GM12801 (cell line): ENCODE data around the gene ZNF93.

Experiments used
- CTCF ChIP-seq: IDR thresholded peaks from one replicate; pipeline ENCODE4 v1.5.1; 2011; ENCODE audit warnings: control low read depth; ENCODE audit not compliant: insufficient read length; ENCODE audit errors: extremely low read depth

Gene ZNF93

DNA sequence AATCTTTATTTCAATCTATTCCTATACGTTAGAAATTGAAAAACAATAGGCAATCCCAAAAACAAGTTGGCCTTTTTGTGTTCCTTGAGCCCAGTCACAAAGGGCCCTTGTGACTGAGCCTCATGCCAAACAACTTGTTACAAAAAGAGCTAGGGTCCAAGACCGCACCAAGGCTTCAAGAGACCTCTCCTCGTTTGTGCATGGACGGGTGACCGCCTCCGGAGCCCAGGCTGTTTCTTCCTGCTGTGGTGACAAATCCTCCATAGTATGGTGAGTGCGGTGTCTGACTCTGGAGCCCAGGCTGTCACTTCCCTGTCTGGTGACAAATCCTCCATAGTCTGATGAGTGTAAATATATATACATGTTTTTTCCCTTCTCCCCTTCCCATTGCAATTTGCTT, 63.7 kb downstream of the ZNF93 start:
- TF ChIP-seq CTCF, result no peak

DNA sequence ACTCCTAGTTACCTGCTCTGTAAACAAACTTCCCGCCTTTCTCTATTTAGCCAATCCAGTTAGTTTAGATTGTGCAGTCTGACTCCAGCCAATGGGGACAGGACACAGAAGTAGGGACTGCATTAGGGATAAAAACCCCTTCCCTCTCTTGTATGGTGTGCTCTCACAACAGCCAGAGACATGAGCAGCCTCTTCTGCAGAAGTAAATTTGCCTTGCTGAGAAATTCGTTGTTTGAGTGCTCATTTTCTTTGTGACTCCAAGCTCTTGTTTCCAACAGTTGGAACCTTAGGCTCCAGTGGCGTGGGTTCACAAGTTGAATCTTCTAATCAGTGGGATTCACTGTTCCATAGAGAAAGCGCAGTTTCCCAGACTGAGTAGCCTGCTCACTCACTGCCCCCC, 66.1 kb downstream of the ZNF93 start:
- no peak for TF ChIP-seq CTCF
